ENCODE data around the gene RHCG.

The RHCG gene

GRCh38 chr15:89496155-89497098, at the start of gene RHCG:
TSS of gene RHCG (minus strand) at chr15:89496583. CDS start at chr15:89496544, 39 bp downstream.
- DNase-seq, result no peak

GRCh38 chr15:89543389-89543788, 47.0 kb upstream of the RHCG start:
- DNase-seq, result peak; percentile 52

GRCh38 chr15:89542369-89542768, 46.0 kb upstream of the RHCG start:
- DNase-seq, result no peak

GRCh38 chr15:89539027-89539426, 42.6 kb upstream of the RHCG start:
- DNase-seq, result no peak

- peak; percentile 10 for DNase-seq
Measured at GRCh38 chr15:89533861-89534544, 37.6 kb upstream of the RHCG start.

- DNase-seq, result no peak
Measured at GRCh38 chr15:89531796-89532537, 35.6 kb upstream of the RHCG start.

GRCh38 chr15:89530976-89531375, 34.6 kb upstream of the RHCG start:
- DNase-seq, result no peak

GRCh38 chr15:89528757-89529352, 32.5 kb upstream of the RHCG start:
- DNase-seq, result no peak

- DNase-seq, result no peak
Measured at GRCh38 chr15:89526601-89527441, 30.4 kb upstream of the RHCG start.

GRCh38 chr15:89526181-89526580, 29.8 kb upstream of the RHCG start:
- DNase-seq, result no peak

GRCh38 chr15:89524184-89524583, 27.8 kb upstream of the RHCG start:
- DNase-seq, result no peak

GRCh38 chr15:89523101-89523500, 26.7 kb upstream of the RHCG start:
- no peak for DNase-seq

GRCh38 chr15:89521605-89522004, 25.2 kb upstream of the RHCG start:
- DNase-seq, result no peak

- DNase-seq, result no peak
Measured at GRCh38 chr15:89515477-89515876, 19.1 kb upstream of the RHCG start.

- DNase-seq, result no peak
Measured at GRCh38 chr15:89514596-89515406, 18.4 kb upstream of the RHCG start.

- DNase-seq, result no peak
Measured at GRCh38 chr15:89514186-89514585, 17.8 kb upstream of the RHCG start.

GRCh38 chr15:89513284-89513683, 16.9 kb upstream of the RHCG start:
- DNase-seq, result no peak

- no peak for DNase-seq
Measured at GRCh38 chr15:89512631-89513030, 16.2 kb upstream of the RHCG start.

GRCh38 chr15:89506026-89506686, 9.8 kb upstream of the RHCG start:
- no peak for DNase-seq

- no peak for DNase-seq
Measured at GRCh38 chr15:89504166-89504565, 7.8 kb upstream of the RHCG start.
